H1 (cell line): ENCODE data around the gene SVIL. TPM values are rescaled to one million over a fixed set of nuclear protein-coding genes. Genes with fewer than 3 reads are reported as not detected.
A peak's percentile ranks its signal among the peaks of the same experiment; 100 is the strongest.

ENCODE experiments used
- CTCF ChIA-PET: fragments of 300-600 bp; sonication (Branson Sonifier 250); formaldehyde crosslinking; loops from one replicate; lab custom pipeline; 2021; ENCODE audit not compliant: partially characterized antibody; lab: Charles Lee
- POLR2A ChIA-PET: fragments of 300-600 bp; sonication (Branson Sonifier 250); formaldehyde crosslinking; loops from one replicate; lab custom pipeline; 2021; ENCODE audit warnings: inconsistent platforms; ENCODE audit not compliant: partially characterized antibody; lab: Charles Lee
- DNase-seq, 2 experiments: peaks; one replicate each; pipeline versions ENCODE4 v3.0.0 to v3.0.0-alpha.2; 2010 to 2022; ENCODE audit warnings: low spot score in 2 of 2, low read depth in 1 of 2, mixed read lengths in 1 of 2
- FAIRE-seq: peaks from 2 replicates; lab custom pipeline; 2011; peaks lifted over from hg19 to GRCh38; lab: Jason Lieb, UNC
- H2AFZ ChIP-seq: 2 replicates; pipeline ENCODE4 v1.8.1; 2012; ENCODE audit warnings: low read length, inconsistent platforms
- H2AK5ac ChIP-seq: 2 replicates; pipeline ENCODE4 v1.6.1; 2013; ENCODE audit warnings: low read depth, low read length
- H2BK120ac ChIP-seq: replicated peaks from 2 replicates; pipeline ENCODE3; 2013; ENCODE audit warnings: low read depth, low read length, inconsistent platforms
- H2BK12ac ChIP-seq: 2 replicates; pipeline ENCODE4 v1.6.1; 2013; ENCODE audit warnings: low read depth, low read length
- H2BK15ac ChIP-seq: 2 replicates; pipeline ENCODE4 v1.6.1; 2013; ENCODE audit warnings: low read length
- H2BK20ac ChIP-seq: 2 replicates; pipeline ENCODE4 v1.6.1; 2013; ENCODE audit warnings: low read length
- H2BK5ac ChIP-seq: 2 replicates; pipeline ENCODE4 v1.6.1; 2013; ENCODE audit warnings: low read depth, low read length
- H3K14ac ChIP-seq: 2 replicates; pipeline ENCODE4 v1.6.1; 2013; ENCODE audit warnings: inconsistent platforms; ENCODE audit not compliant: insufficient read length
- H3K18ac ChIP-seq: 2 replicates; pipeline ENCODE4 v1.6.1; 2013; ENCODE audit warnings: low read length; ENCODE audit errors: extremely low read depth
- H3K23ac ChIP-seq: 2 replicates; pipeline ENCODE4 v1.6.1; 2013; ENCODE audit warnings: inconsistent platforms; ENCODE audit not compliant: insufficient read length
- H3K23me2 ChIP-seq: 2 replicates; pipeline ENCODE4 v1.6.1; 2013; ENCODE audit warnings: low read depth, low read length
- H3K27ac ChIP-seq: 2 replicates; pipeline ENCODE4 v1.6.1; 2011; ENCODE audit warnings: low read depth, low read length, inconsistent platforms
- H3K27me3 ChIP-seq, 4 experiments: replicated peaks in 1 of 4; 1 replicate in 1 of 4; 2 replicates in 3 of 4; pipeline versions ENCODE4 v1.6.1 to v1.8.1; 2011 to 2013; ENCODE audit warnings: low read length in 3 of 4, mild to moderate bottlenecking in 3 of 4, inconsistent platforms in 2 of 4, mixed read lengths in 2 of 4, moderate library complexity in 1 of 4; ENCODE audit not compliant: control insufficient read depth in 3 of 4, insufficient read depth in 3 of 4; ENCODE audit errors: extremely low read depth in 1 of 4
- H3K36me3 ChIP-seq, 4 experiments: 2 replicates each; pipeline versions ENCODE4 v1.6.1 to v1.8.1; 2011 to 2013; ENCODE audit warnings: mild to moderate bottlenecking in 4 of 4, low read length in 3 of 4, moderate library complexity in 2 of 4, control low read depth in 1 of 4, inconsistent platforms in 1 of 4; ENCODE audit not compliant: insufficient read depth in 4 of 4, control insufficient read depth in 2 of 4
- H3K4ac ChIP-seq: replicated peaks from 2 replicates; pipeline ENCODE3; 2013; ENCODE audit warnings: low read length, low read depth, mixed read lengths, inconsistent platforms; ENCODE audit not compliant: insufficient read length
- H3K4me1 ChIP-seq, 4 experiments: replicated peaks in 1 of 4; 1 replicate in 1 of 4; 2 replicates in 3 of 4; pipeline versions ENCODE4 v1.6.1 to v1.8.1; 2011 to 2013; ENCODE audit warnings: low read length in 3 of 4, inconsistent platforms in 2 of 4, mixed read lengths in 1 of 4; ENCODE audit not compliant: insufficient read depth in 4 of 4, control insufficient read depth in 3 of 4
- H3K4me2 ChIP-seq, 2 experiments: 2 replicates each; pipeline versions ENCODE4 v1.6.1 to v1.8.1; 2011 to 2013; ENCODE audit warnings: low read depth in 2 of 2, low read length in 2 of 2, control low read depth in 1 of 2, inconsistent platforms in 1 of 2, mild to moderate bottlenecking in 1 of 2; ENCODE audit not compliant: insufficient read depth in 1 of 2
- H3K4me3 ChIP-seq, 4 experiments: fragments of 200-600, 300-600 bp in 1 of 4; sonication (generic), shearing (Covaris generic), sonication (Bioruptor Twin) in 1 of 4; 2 replicates each; pipeline versions ENCODE4 v1.5.1 to v1.8.1; 2011 to 2016; ENCODE audit warnings: low read length in 4 of 4, low read depth in 3 of 4, control low read depth in 2 of 4, inconsistent platforms in 2 of 4, mild to moderate bottlenecking in 2 of 4, mixed read lengths in 1 of 4, moderate library complexity in 1 of 4; ENCODE audit not compliant: insufficient read depth in 2 of 4; ENCODE audit errors: extremely low read depth in 1 of 4
- H3K56ac ChIP-seq: replicated peaks from 2 replicates; pipeline ENCODE3; 2013; ENCODE audit warnings: low read depth, mild to moderate bottlenecking, mixed read lengths, low read length, inconsistent platforms; ENCODE audit not compliant: insufficient read length
- H3K79me1 ChIP-seq: 2 replicates; pipeline ENCODE4 v1.6.1; 2013; ENCODE audit warnings: low read depth, low read length, control low read depth
- H3K79me2 ChIP-seq, 2 experiments: 2 replicates each; pipeline versions ENCODE4 v1.6.1 to v1.8.1; 2012 to 2013; ENCODE audit warnings: low read length in 2 of 2, mild to moderate bottlenecking in 2 of 2, inconsistent platforms in 1 of 2; ENCODE audit not compliant: insufficient read depth in 2 of 2, control insufficient read depth in 1 of 2
- H3K9ac ChIP-seq, 4 experiments: replicated peaks in 1 of 4; 1 replicate in 1 of 4; 2 replicates in 3 of 4; pipeline versions ENCODE4 v1.6.1 to v1.8.1; 2011 to 2013; ENCODE audit warnings: low read depth in 3 of 4, low read length in 3 of 4, control low read depth in 2 of 4, mild to moderate bottlenecking in 2 of 4, moderate library complexity in 2 of 4, inconsistent platforms in 1 of 4; ENCODE audit errors: extremely low read depth in 1 of 4
- H3K9me3 ChIP-seq, 2 experiments: 2 replicates each; pipeline versions ENCODE4 v1.6.1 to v1.8.1; 2012 to 2013; ENCODE audit warnings: mild to moderate bottlenecking in 2 of 2, moderate library complexity in 2 of 2, control low read depth in 1 of 2, inconsistent platforms in 1 of 2, low read depth in 1 of 2, low read length in 1 of 2, mixed read lengths in 1 of 2; ENCODE audit not compliant: insufficient read depth in 2 of 2
- H4K20me1 ChIP-seq, 2 experiments: replicated peaks in 1 of 2; 2 replicates each; pipeline versions ENCODE3 to v1.8.1; 2011 to 2013; ENCODE audit warnings: inconsistent platforms in 2 of 2, low read length in 2 of 2, mild to moderate bottlenecking in 1 of 2; ENCODE audit not compliant: insufficient read depth in 2 of 2, control insufficient read depth in 1 of 2
- H4K5ac ChIP-seq: 2 replicates; pipeline ENCODE4 v1.6.1; 2013; ENCODE audit warnings: low read length, low read depth, mixed read lengths, inconsistent platforms; ENCODE audit not compliant: insufficient read length
- H4K8ac ChIP-seq: 2 replicates; pipeline ENCODE4 v1.8.0; 2013; ENCODE audit warnings: mild to moderate bottlenecking, moderate library complexity, low read length, inconsistent platforms; ENCODE audit not compliant: insufficient read depth; ENCODE audit errors: extremely low read depth
- H4K91ac ChIP-seq: replicated peaks from 2 replicates; pipeline ENCODE3; 2013; ENCODE audit warnings: low read length, mixed read lengths, inconsistent platforms; ENCODE audit not compliant: insufficient read length
- CREB1 ChIP-seq: IDR thresholded peaks from 2 replicates; pipeline ENCODE4 v1.6.1; 2012; ENCODE audit warnings: inconsistent platforms
- E2F6 ChIP-seq: IDR thresholded peaks from 2 replicates; pipeline ENCODE4 v1.6.1; 2012; ENCODE audit warnings: inconsistent platforms
- EP300 ChIP-seq, 2 experiments: IDR thresholded peaks; 1 replicate in 1 of 2; 2 replicates in 1 of 2; pipeline ENCODE4 v1.6.1; 2011 to 2012; ENCODE audit warnings: low read depth in 2 of 2, low read length in 2 of 2, mild to moderate bottlenecking in 2 of 2, borderline replicate concordance in 1 of 2, inconsistent platforms in 1 of 2, moderate library complexity in 1 of 2
- HDAC2 ChIP-seq, 2 experiments: fragments of 300-600 bp in 1 of 2; sonication (generic) in 1 of 2; IDR thresholded peaks; 2 replicates each; pipeline ENCODE4 v1.6.1; 2011 to 2012; ENCODE audit warnings: low read depth in 2 of 2, low read length in 2 of 2, mild to moderate bottlenecking in 2 of 2, moderate library complexity in 2 of 2, borderline replicate concordance in 1 of 2, inconsistent platforms in 1 of 2
- KDM1A ChIP-seq: fragments of 200-600, 300-600 bp; sonication (generic); IDR thresholded peaks from 2 replicates; pipeline ENCODE4 v1.7.1; 2016; ENCODE audit warnings: mild to moderate bottlenecking, low read length, borderline replicate concordance
- RAD21 ChIP-seq, 2 experiments: IDR thresholded peaks in 1 of 2; conservative IDR thresholded peaks in 1 of 2; 2 replicates each; pipeline ENCODE4 v1.6.1; 2011; ENCODE audit warnings: low read depth in 2 of 2, low read length in 2 of 2, improper control_type of control experiment in 1 of 2, inconsistent platforms in 1 of 2, mild to moderate bottlenecking in 1 of 2, moderate library complexity in 1 of 2
- SP1 ChIP-seq: IDR thresholded peaks from 2 replicates; pipeline ENCODE4 v1.6.1; 2011; ENCODE audit warnings: low read depth, low read length
- WGBS, 2 experiments: shearing (Covaris generic) in 1 of 2; methylation state at CpG; one replicate each; pipeline versions ENCODE4 v1.1.6 to v1.1.7; 2013 to 2015; ENCODE audit warnings: low lambda C conversion rate in 2 of 2, mixed read lengths in 2 of 2, inconsistent platforms in 1 of 2, low coverage in 1 of 2, missing lambda C conversion rate in 1 of 2; ENCODE audit not compliant: insufficient replicate concordance in 2 of 2, insufficient coverage in 1 of 2, insufficient read length in 1 of 2; ENCODE audit errors: extremely low coverage in 1 of 2, missing lambda C conversion rate in 1 of 2; 5-methylcytosine and 5-hydroxymethylcytosine counted together
- polyA plus RNA-seq, 7 experiments: library from polyadenylated mRNA; depleted of rRNA in 3 of 7; stranded (reverse) in 5 of 7; unstranded in 2 of 7; fragments of >200 nt in 5 of 7; fragments of 200-250 nt in 2 of 7; gene quantifications; 1 replicate in 5 of 7; 2 replicates in 1 of 7; 4 replicates in 1 of 7; pipeline versions ENCODE4 v1.2.1 to v1.2.3, GENCODE V29; 2011 to 2013; ENCODE audit warnings: missing spikeins in 2 of 7, mixed read lengths in 2 of 7
- total RNA-seq: library from RNA; stranded (reverse); fragmentation: NEBNext Ultra II Directional; extraction: Animal tissue kit (Norgen Biotek cat#: 25700); gene quantifications from 2 replicates; pipeline ENCODE4 v1.2.1, GENCODE V29; 2021

The SVIL gene
- total and polyA plus RNA-seq, 2 of the 8 experiments (the other 6 are each of a cell fraction or from before 2014, with no cell fraction given), result 4.7 to 15.4 TPM

GRCh38 chr10:29563420-29564035, 71.2 kb downstream of the SVIL start:
- H3K4me2 ChIP-seq, result no peak overlapping the region

More at GRCh38 chr10:29563420-29564035, 71.2 kb downstream of the SVIL start:
- Histone ChIP-seq H3K27me3 (no peaks in the 10 kb centered on the region), H4K20me1 (no peaks in the 10 kb centered on the region), H3K36me3 (no peaks in the 10 kb centered on the region), H3K79me1 (no peaks in the 10 kb centered on the region), H2BK20ac (no peak overlapping the region), H3K14ac (no peak overlapping the region), H4K91ac (no peak overlapping the region), H2AFZ (no peak overlapping the region), H3K23me2 (peaks cover under 1% of the 10 kb centered on the region; the same call in 1 of the 2 replicates), H2BK12ac (no peak overlapping the region), H3K9me3 (no peaks in the 10 kb centered on the region), H2AK5ac (no peak overlapping the region), H4K5ac (no peak overlapping the region), H3K4ac (no peak overlapping the region), H2BK120ac (no peak overlapping the region), H3K23ac (no peak overlapping the region), H3K79me2 (no peaks in the 10 kb centered on the region), H2BK15ac (no peak overlapping the region), H3K9ac (no peak overlapping the region), H4K8ac (no peak overlapping the region), H3K18ac (no peak overlapping the region), H2BK5ac (no peak overlapping the region), H3K56ac (no peak overlapping the region), H3K4me1 (peaks cover 0 to 9% (median 0%) of the 10 kb centered on the region in 4 experiments; a peak in 2 of 7 replicates), H3K27ac (no peak overlapping the region), H3K4me3 (no peak overlapping the region)
- FAIRE-seq (no peak), DNase-seq (no peak)
- WGBS, 2 experiments, result 92% methylated on average over 7 of the region's 7 CpGs; no CpG with 5 or more reads in 1 of the 2 experiments
- POLR2A ChIA-PET, result no interaction called here
- TF ChIP-seq CREB1, result no peak
- no peak for TF ChIP-seq EP300 (IDR thresholded peaks at IDR 0.05; ENCODE audit: borderline replicate concordance in 1 of 2, low read depth in 2 of 2, low read length in 2 of 2)
- TF ChIP-seq HDAC2 (IDR thresholded peaks at IDR 0.05; ENCODE audit: borderline replicate concordance in 1 of 2, low read depth in 2 of 2, low read length in 2 of 2), result peak in 1 of 2 experiments; percentile 36; a peak in 1 of 4 replicates
- no peak for TF ChIP-seq SP1
- TF ChIP-seq RAD21 (IDR thresholded peaks at IDR 0.05 in 1 of 2, conservative IDR thresholded peaks at IDR 0.05 in 1 of 2; ENCODE audit: low read depth in 2 of 2, low read length in 2 of 2), result no peak
- TF ChIP-seq KDM1A, result peak; percentile 69
- TF ChIP-seq E2F6, result no peak
- CTCF ChIA-PET, result interaction anchor here (0.6 to 1.6 kb wide), 3 partner anchors 9 to 135 kb away, joined by 3 to 5 read pairs (median 4); no protein-coding TSS in a partner anchor
